ENCODE measurements around the gene BMPR1A. TPM values are rescaled to one million over a fixed set of nuclear protein-coding genes. Genes with fewer than 3 reads are reported as not detected.
A peak's percentile ranks its signal among the peaks of the same experiment; 100 is the strongest.

Gene BMPR1A
- total and polyA plus RNA-seq, 2 of the 13 experiments (the other 11 are each of a cell fraction or from before 2014, with no cell fraction given): 17.8 to 44.2 TPM

DNA sequence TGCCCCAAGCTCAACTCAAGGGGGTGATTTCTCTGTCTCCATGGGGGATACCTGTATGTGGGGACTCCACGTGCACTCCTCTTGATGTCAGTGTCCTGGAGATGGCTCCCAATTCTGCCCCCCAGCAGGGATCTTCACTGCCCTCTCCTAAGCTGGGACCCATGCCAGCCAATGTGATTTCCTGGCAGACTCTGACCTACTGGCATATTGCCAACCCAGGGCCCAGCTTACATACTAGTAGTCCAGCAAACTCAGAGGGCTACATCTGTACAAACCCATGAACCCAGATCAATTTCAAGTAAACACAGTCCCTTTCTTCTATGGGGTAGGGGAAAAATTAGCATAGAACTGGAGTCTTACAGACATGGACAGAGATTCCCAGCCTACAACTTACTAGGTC lies 26.2 kb upstream of the BMPR1A start:
- peaks cover 2 to 23% of the 10 kb centered on the region in 2 experiments; a peak in 2 of 5 replicates for H3K27me3 ChIP-seq (ENCODE audit: control insufficient read depth in 1 of 2, insufficient read depth in 2 of 2, low read length in 2 of 2)
- no peak overlapping the region for H3K27ac ChIP-seq (ENCODE audit: extremely low read length, insufficient read depth, low read length)
- no peak overlapping the region for H3K4me3 ChIP-seq (replicated peaks in 1 of 3; ENCODE audit: insufficient read depth in 1 of 3, low read depth in 2 of 3, low read length in 3 of 3)
- intact Hi-C loops (cut with micrococcal nuclease; ENCODE audit: unreplicated experiment): no loop called here
- H3K79me2 ChIP-seq (ENCODE audit: insufficient read depth, low read length): no peaks in the 10 kb centered on the region
- ChIA-PET POLR2A (interaction anchor here (1.3 to 1.5 kb wide), 2 partner anchors 26 to 27 kb away, joined by 3 to 7 read pairs; partner anchors contain the start of gene BMPR1A), CTCF (ENCODE audit: low intra/inter-chr PET ratio, low total read pairs) (no interaction called here)
- no peak overlapping the region for H3K9ac ChIP-seq (ENCODE audit: insufficient read depth, low read depth, low read length)
- FAIRE-seq (no peak), DNase-seq (ENCODE audit: low spot score) (peak; percentile 47), ATAC-seq (peak; percentile 65)
- no peaks in the 10 kb centered on the region for H3K36me3 ChIP-seq (replicated peaks in 1 of 2; ENCODE audit: control insufficient read depth in 1 of 2, insufficient read depth in 2 of 2, low read length in 2 of 2)
- H3K4me1 ChIP-seq (ENCODE audit: insufficient read depth, low read length): peaks cover 40% of the 10 kb centered on the region
- in situ Hi-C loops (cut with HindIII; ENCODE audit: extremely low pct_ligation_motif_present, low pct_unique_long_range_greater_than_20kb): no loop called here
- H3K4me2 ChIP-seq (ENCODE audit: low read depth, low read length): 0 out of 2 replicates have a peak overlapping the region, but pooled peaks have one; percentile 5
- no peak overlapping the region for H2AFZ ChIP-seq (ENCODE audit: low read length)
- BruUV-seq (replicated peaks): no TSS peak
- H4K20me1 ChIP-seq (ENCODE audit: insufficient read depth, low read length): no peaks in the 10 kb centered on the region
- WGBS (ENCODE audit: low lambda C conversion rate): 50% methylated on average over 1 of the region's 1 CpG
- no peaks in the 10 kb centered on the region for H3K9me3 ChIP-seq (ENCODE audit: low read length)
- TF ChIP-seq CREB1 (IDR thresholded peaks at IDR 0.05) (no peak), CREB1 (CRISPR knock-in tag; IDR thresholded peaks at IDR 0.05) (peak; percentile 32; the same call in 1 of the 2 replicates), ZNF552 (CRISPR knock-in tag; IDR thresholded peaks at IDR 0.05; ENCODE audit: borderline replicate concordance) (no peak), SALL1 (CRISPR knock-in tag; IDR thresholded peaks at IDR 0.05) (peak; percentile 46), CC2D1A (CRISPR knock-in tag; IDR thresholded peaks at IDR 0.05) (no peak), NBN (conservative IDR thresholded peaks at IDR 0.05) (no peak), GABPA (IDR thresholded peaks at IDR 0.05; ENCODE audit: low read depth, low read length) (no peak), GABPA (CRISPR knock-in tag; IDR thresholded peaks at IDR 0.05; ENCODE audit: low read depth) (no peak), FOXA3 (CRISPR knock-in tag; IDR thresholded peaks at IDR 0.05) (0 out of 2 replicates have a peak, but pooled peaks have one; percentile 36), AHDC1 (CRISPR knock-in tag; IDR thresholded peaks at IDR 0.05; ENCODE audit: borderline replicate concordance) (no peak), HDAC1 (CRISPR knock-in tag; IDR thresholded peaks at IDR 0.05) (peak; percentile 43; the same call in 1 of the 2 replicates), NFIC (IDR thresholded peaks at IDR 0.05; ENCODE audit: low read length) (peak; percentile 58; the same call in 1 of the 2 replicates), FOSL2 (CRISPR knock-in tag; IDR thresholded peaks at IDR 0.05) (no peak), POLR2AphosphoS5 (IDR thresholded peaks at IDR 0.05; ENCODE audit: low read depth, low read length) (no peak), PBX2 (CRISPR knock-in tag; IDR thresholded peaks at IDR 0.05) (no peak), ZNF510 (CRISPR knock-in tag; IDR thresholded peaks at IDR 0.05; ENCODE audit: low read depth) (no peak), ZNF776 (CRISPR knock-in tag; IDR thresholded peaks at IDR 0.05) (no peak), FOXP1 (IDR thresholded peaks at IDR 0.05) (no peak), FOXP1 (CRISPR knock-in tag; IDR thresholded peaks at IDR 0.05) (peak; percentile 16; the same call in 1 of the 2 replicates), CBX5 (CRISPR knock-in tag; IDR thresholded peaks at IDR 0.05; ENCODE audit: borderline replicate concordance) (no peak)
- TF ChIP-seq, protein P1, sequence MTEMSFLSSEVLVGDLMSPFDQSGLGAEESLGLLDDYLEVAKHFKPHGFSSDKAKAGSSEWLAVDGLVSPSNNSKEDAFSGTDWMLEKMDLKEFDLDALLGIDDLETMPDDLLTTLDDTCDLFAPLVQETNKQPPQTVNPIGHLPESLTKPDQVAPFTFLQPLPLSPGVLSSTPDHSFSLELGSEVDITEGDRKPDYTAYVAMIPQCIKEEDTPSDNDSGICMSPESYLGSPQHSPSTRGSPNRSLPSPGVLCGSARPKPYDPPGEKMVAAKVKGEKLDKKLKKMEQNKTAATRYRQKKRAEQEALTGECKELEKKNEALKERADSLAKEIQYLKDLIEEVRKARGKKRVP (CRISPR knock-in tag; IDR thresholded peaks at IDR 0.05): no peak

Data from HepG2 (cell line).